ENCODE results near the gene FNDC10. TPM values are rescaled to one million over a fixed set of nuclear protein-coding genes. Genes with fewer than 3 reads are reported as not detected.

FNDC10 gene
- total and polyA plus RNA-seq, 12 donors = 2.0 to 73.6 (median 36.7) TPM

- intact Hi-C loops (cut with DNase I) = no loop called here
- WGBS, 4 donors = 82 to 88% (median 85%) methylated on average over 11 to 13 of the region's 13 CpGs
- Histone ChIP-seq H3K4me3 (no peak overlapping the region), H3K4me1 (replicated peaks in 1 of 2) (no peaks in the 10 kb centered on the region), H3K27ac (no peak overlapping the region), H3K9me3 (replicated peaks in 1 of 3) (no peaks in the 10 kb centered on the region), H3K27me3 (no peaks in the 10 kb centered on the region), H3K36me3 (replicated peaks in 1 of 2) (no peaks in the 10 kb centered on the region)
- DNase-seq = no peak
- TF ChIP-seq POLR2A (IDR thresholded peaks at IDR 0.05) = no peak
- TF ChIP-seq, protein P1, sequence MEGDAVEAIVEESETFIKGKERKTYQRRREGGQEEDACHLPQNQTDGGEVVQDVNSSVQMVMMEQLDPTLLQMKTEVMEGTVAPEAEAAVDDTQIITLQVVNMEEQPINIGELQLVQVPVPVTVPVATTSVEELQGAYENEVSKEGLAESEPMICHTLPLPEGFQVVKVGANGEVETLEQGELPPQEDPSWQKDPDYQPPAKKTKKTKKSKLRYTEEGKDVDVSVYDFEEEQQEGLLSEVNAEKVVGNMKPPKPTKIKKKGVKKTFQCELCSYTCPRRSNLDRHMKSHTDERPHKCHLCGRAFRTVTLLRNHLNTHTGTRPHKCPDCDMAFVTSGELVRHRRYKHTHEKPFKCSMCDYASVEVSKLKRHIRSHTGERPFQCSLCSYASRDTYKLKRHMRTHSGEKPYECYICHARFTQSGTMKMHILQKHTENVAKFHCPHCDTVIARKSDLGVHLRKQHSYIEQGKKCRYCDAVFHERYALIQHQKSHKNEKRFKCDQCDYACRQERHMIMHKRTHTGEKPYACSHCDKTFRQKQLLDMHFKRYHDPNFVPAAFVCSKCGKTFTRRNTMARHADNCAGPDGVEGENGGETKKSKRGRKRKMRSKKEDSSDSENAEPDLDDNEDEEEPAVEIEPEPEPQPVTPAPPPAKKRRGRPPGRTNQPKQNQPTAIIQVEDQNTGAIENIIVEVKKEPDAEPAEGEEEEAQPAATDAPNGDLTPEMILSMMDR (IDR thresholded peaks at IDR 0.05) = no peak
Measured at GRCh38 chr1:1591452-1591851, 8.5 kb downstream of the FNDC10 start.

DNA sequence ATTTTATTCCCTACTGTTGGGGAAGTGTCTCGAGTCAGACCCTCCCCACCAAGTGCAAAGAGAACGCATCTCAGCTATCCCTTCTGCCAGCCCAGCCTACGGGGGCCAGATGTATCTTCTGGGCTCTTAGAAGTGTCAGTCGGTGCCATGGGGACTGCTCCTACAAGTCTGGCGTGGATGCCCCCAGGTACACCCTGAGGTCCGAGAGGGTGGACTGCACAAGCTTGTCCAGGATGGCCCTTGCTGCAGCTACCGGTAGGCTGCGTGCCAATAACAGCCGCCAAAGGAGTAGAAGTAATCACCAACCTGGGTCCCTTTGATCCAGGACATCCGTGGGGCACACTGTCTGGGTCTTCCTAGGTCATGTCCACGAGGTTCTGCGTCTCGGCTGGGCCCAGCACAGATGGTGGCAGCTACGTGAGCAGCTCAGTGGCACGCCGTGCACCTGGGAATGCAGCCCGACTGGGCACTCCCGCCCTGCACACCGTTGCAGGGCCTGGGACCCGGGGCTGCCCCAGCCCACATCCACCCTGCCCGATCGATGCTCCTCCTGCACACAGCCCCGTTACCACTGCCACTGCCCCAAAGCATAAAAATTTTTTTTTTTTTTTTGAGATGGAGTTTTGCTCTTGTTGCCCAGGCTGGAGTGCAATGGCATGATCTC lies 16.5 kb downstream of the FNDC10 start:
- WGBS, 4 donors = 83 to 87% (median 85%) methylated on average over 16 to 23 of the region's 23 CpGs
- TF ChIP-seq POLR2A (IDR thresholded peaks at IDR 0.05) = no peak
- TF ChIP-seq, protein P1 (IDR thresholded peaks at IDR 0.05) = no peak
- Histone ChIP-seq H3K9me3 (replicated peaks in 1 of 3) (no peaks in the 10 kb centered on the region), H3K27ac (no peak overlapping the region), H3K27me3 (no peaks in the 10 kb centered on the region), H3K4me3 (no peak overlapping the region), H3K4me1 (replicated peaks in 1 of 2) (no peaks in the 10 kb centered on the region), H3K36me3 (replicated peaks in 1 of 2) (no peaks in the 10 kb centered on the region)
- intact Hi-C loops (cut with DNase I) = no loop called here
- no peak for DNase-seq

DNA sequence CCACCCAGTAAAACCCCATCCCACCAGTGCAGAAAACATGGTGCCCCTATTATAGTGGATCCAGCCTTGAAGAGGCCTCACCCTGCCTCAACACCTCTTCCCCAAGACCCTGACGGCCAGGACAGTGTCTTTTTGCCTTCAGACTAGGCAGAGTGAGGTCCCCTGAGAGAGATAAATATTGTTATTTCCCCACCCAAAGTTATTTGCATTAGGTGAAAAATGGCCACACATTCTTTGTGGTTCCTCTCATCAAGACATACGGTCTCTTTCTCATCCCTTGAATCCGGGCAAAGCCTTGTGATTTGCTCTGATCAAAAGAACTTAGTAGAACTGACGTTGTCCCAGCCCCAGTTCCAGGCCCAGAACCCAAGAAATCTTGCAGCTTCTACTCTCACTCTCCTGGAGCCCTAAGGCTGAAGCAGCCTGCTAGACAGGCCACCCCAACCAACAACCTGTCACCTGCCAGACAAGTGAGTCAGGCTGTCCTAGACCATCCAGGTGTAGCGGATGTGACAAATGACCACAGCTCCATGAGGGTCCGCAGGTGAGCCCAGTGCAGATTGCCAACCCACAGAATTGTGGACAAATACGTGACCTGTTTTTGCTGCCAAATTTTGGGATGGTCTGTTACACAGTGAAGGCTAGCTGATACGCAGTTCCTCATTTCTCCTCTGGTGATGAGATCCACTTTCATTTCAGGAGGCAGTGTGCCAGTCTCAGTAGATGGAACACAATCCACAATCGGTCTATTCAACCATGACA lies 17.2 kb downstream of the FNDC10 start:
- Histone ChIP-seq H3K27ac (no peak overlapping the region), H3K4me3 (no peak overlapping the region), H3K36me3 (replicated peaks in 1 of 2) (no peaks in the 10 kb centered on the region), H3K27me3 (no peaks in the 10 kb centered on the region), H3K9me3 (replicated peaks in 1 of 3) (no peaks in the 10 kb centered on the region), H3K4me1 (replicated peaks in 1 of 2) (no peaks in the 10 kb centered on the region)
- WGBS, 4 donors = 56 to 74% (median 68%) methylated on average over 7 to 9 of the region's 9 CpGs
- intact Hi-C loops (cut with DNase I) = no loop called here
- DNase-seq = no peak
- TF ChIP-seq, protein P1 (IDR thresholded peaks at IDR 0.05) = no peak
- no peak for TF ChIP-seq POLR2A (IDR thresholded peaks at IDR 0.05)

GRCh38 chr1:1578371-1578940 lies 21.5 kb downstream of the FNDC10 start:
- Histone ChIP-seq H3K4me1 (replicated peaks in 1 of 2) (peaks cover 0 to 11% of the 10 kb centered on the region in 2 donors), H3K9me3 (replicated peaks in 1 of 3) (no peaks in the 10 kb centered on the region), H3K36me3 (replicated peaks in 1 of 2) (no peaks in the 10 kb centered on the region), H3K27ac (no peak overlapping the region), H3K4me3 (no peak overlapping the region), H3K27me3 (no peaks in the 10 kb centered on the region)
- intact Hi-C loops (cut with DNase I) = no loop called here
- WGBS, 4 donors = 74 to 80% (median 77%) methylated on average over 6 to 13 of the region's 13 CpGs
- DNase-seq = no peak
- TF ChIP-seq, protein P1 (IDR thresholded peaks at IDR 0.05) = no peak
- no peak for TF ChIP-seq POLR2A (IDR thresholded peaks at IDR 0.05)

Measured in adrenal gland (tissue), 12 donors.